Activated T-cell treated with anti-CD3 and anti-CD28 coated beads, Interleukin-2, amount 50 U/mL, for 24 hours (primary cell): ENCODE results near the gene CDRT4.

ENCODE experiments used
- DNase-seq: peaks from one replicate; pipeline ENCODE4 v3.0.0-alpha.2; 2020
- H3K27ac Mint-ChIP-seq: 2 replicates; pipeline ENCODE4 v1.8.0; 2020; ENCODE audit warnings: mild to moderate bottlenecking, mixed read lengths
- H3K27me3 Mint-ChIP-seq: 2 replicates; pipeline ENCODE4 v1.8.0; 2020; ENCODE audit warnings: mixed read lengths
- H3K36me3 Mint-ChIP-seq: 2 replicates; pipeline ENCODE4 v1.8.0; 2020; ENCODE audit warnings: low read depth, mixed read lengths
- H3K4me1 Mint-ChIP-seq: 2 replicates; pipeline ENCODE4 v1.8.0; 2020; ENCODE audit warnings: low read depth, mixed read lengths
- H3K4me3 Mint-ChIP-seq: 2 replicates; pipeline ENCODE4 v1.8.0; 2020; ENCODE audit warnings: mild to moderate bottlenecking, moderate library complexity, mixed read lengths
- H3K9me3 Mint-ChIP-seq: 2 replicates; pipeline ENCODE4 v1.8.0; 2020; ENCODE audit warnings: mixed read lengths

The CDRT4 gene

GRCh38 chr17:15392326-15392741 lies 75.1 kb downstream of the CDRT4 start:
- Mint-ChIP-seq H3K4me1 (no peaks in the 10 kb centered on the region), H3K27me3 (peaks cover 17% of the 10 kb centered on the region), H3K27ac (no peak overlapping the region), H3K9me3 (no peaks in the 10 kb centered on the region), H3K4me3 (no peak overlapping the region), H3K36me3 (no peaks in the 10 kb centered on the region)
- no peak for DNase-seq

GRCh38 chr17:15388356-15389041 lies 78.9 kb downstream of the CDRT4 start:
- Mint-ChIP-seq H3K36me3 (no peaks in the 10 kb centered on the region), H3K27me3 (peaks cover 27% of the 10 kb centered on the region)

GRCh38 chr17:15386083-15386482 lies 81.3 kb downstream of the CDRT4 start:
- Mint-ChIP-seq H3K4me3 (no peak overlapping the region), H3K27me3 (peaks cover 29% of the 10 kb centered on the region), H3K9me3 (no peaks in the 10 kb centered on the region), H3K36me3 (no peaks in the 10 kb centered on the region), H3K4me1 (no peaks in the 10 kb centered on the region), H3K27ac (no peak overlapping the region)
- no peak for DNase-seq

More at GRCh38 chr17:15388356-15389041, 78.9 kb downstream of the CDRT4 start:
- Mint-ChIP-seq H3K4me3 (no peak overlapping the region), H3K4me1 (no peaks in the 10 kb centered on the region), H3K9me3 (no peaks in the 10 kb centered on the region), H3K27ac (no peak overlapping the region)
- no peak for DNase-seq
